HG03175 (cell line): ENCODE measurements around the gene NUP210.

Experiments
- ATAC-seq: cut with Tn5 transposase; IDR thresholded peaks from one replicate; pipeline ENCODE4 v1.9.1; 2021; ENCODE audit warnings: mild to moderate bottlenecking, moderate library complexity; ENCODE audit not compliant: unreplicated experiment

The NUP210 gene

DNA sequence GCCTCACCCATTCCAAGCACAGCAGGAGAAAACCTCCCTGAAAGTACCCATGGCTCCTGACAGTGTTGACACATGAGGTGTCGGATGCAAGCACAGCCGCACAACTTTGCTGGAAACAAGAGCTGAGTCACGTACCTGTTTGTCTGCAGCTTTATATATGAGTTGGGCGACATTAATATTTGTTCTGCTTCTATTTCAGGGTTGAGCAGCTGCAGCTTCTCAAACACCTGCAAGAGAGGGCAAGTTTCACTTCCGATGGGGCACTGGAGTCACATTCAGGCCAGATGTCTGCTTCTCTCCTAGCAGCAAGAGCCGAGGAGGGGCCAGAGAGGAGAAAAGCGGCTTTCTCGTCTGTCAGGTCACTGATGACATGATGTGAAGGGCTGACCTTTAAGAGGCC lies 88.0 kb downstream of the NUP210 start:
- ATAC-seq = peak; percentile 98

DNA sequence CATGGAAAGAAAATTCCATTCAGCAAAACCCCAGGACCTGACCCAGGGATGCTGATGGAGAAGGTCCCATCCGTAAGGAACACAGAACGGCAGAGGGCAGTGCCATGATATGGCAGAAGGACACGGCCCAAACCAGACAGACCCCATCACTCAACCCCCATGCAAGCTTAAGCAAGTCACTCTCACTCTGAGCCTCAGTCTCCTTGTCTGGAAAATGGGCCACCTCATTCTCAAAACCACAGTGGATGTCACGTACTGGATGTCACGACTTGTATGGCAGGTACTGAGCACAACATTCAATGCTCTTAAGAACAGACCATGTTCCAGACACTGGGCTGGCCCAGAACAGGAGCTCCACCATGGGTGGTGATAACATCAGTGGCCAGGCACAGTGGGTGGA lies 90.4 kb downstream of the NUP210 start:
- no peak for ATAC-seq

DNA sequence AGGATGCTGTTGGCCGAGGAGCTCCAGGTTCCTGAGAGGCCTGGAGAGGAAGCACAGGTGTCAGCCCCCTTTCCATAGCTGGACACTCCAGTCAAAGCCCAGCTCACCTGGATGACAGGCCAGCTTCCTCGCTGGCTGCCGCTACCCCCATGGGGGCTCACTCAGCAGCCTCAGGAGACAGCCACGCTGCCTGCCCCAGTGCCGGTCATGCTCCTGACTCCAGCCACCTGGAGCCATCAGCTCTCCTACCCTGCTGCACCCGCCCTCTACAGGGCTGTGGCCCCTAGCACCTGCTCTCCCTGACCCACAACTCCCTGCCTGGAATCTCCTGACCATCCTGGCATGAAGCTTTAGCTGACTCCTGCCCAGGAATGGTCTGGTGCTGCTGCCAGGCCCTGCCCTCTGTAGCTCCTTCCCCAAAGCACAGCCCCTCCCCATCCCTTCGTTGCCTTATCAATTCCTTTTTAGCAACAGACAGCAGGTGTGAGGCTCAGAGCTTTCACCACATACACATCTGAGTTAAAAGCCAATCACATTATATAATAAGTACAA lies 94.2 kb downstream of the NUP210 start:
- no peak for ATAC-seq

DNA sequence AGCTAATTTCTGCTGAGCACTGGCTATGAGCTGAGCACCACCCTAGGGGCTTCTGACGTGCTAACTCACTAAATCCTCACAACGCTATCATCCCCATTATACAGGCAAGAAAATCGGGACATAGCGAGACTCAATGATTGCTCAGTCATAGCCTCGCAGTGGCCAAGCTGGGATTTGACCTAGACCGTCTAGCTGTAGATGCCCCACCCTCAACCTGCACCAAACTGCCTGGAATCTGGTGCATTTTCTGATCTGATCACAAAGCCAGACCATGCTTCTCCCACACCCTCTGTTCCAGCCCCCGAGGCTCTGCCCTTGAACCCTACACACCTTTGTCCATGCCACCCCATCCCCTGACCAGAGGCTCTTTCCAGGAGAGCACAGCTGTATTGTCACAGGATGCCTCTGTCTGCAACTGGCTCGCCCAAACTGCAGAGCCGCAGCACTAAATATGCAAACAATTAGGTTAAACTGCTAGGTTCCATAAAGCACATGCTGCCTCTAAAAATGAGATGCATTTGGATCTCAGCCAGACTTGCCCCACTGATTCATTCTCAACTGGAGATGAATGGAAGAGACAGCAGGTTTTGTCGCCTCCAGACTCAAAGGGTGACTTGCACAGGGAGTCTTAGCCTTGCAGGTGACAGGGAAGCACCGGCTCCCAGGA lies 95.2 kb downstream of the NUP210 start:
- ATAC-seq = peak; percentile 70

DNA sequence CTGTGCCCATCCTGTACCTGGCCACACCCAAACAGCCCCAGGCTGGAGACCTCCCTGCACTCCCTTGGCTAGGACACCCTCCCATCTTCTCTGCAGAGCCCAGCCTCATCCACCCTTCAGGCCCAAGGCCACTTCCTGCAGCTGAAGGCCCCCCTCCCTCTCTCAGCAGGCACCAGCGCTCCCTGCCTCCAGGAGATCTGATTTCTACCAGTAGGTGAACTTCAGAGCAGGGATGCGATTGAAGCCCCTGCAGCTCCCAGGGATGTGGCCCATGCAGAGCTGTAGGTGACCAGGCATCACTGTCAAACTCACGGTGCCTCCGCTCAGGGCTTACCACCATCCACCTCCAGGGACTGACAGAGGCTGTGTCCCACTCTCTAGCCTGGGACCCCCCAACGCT lies 96.3 kb downstream of the NUP210 start:
- no peak for ATAC-seq

DNA sequence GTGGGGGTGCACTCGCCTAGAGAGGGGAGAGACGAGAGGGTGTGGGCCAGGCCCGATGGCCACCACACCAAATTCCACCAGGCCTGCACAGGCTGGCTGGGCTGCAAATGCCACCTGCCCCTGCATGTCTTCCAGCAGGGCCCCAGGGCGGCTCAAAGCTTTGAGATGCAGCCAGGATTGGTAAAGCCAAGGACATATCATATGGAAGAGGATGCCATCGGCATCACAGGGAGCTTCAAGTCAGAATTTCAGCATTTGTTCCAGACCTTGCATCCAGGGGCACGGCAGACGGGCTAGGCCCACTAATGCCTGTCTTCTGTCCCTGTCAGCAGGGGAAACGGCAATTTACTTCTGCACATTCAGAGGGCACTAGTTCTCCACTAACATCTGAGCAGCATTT lies 97.8 kb downstream of the NUP210 start:
- no peak for ATAC-seq

DNA sequence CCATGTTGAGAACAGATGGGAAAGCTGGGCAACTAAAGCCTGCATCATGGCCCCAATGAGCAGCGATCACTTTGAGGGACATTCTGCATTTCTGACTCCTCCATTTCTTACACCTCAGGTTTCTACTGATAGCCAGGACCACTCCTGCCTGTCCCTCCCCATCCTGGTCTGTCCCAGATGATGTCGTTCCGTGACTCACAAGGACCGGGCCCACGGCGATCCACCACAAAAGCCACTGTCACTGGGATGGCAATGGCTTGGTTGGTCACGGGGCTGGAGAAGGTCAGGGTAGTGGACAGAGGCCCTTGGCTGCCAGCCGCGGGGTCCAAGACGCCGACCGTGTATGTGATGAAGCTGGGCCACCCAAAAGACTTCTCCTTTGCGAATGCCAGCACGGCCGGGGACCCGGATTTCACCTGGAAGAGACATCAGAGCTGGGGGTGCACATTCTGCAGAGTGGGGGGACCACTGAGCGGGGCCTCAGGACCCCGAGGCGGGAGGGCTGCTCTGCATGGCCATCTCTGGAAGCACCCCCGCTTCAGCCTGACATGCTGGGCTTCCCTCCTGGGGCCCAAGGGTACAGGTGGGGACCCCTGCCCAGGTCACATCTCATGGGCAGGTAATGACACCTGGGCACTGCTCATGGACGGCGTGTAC lies 100.4 kb downstream of the NUP210 start:
- ATAC-seq = no peak

DNA sequence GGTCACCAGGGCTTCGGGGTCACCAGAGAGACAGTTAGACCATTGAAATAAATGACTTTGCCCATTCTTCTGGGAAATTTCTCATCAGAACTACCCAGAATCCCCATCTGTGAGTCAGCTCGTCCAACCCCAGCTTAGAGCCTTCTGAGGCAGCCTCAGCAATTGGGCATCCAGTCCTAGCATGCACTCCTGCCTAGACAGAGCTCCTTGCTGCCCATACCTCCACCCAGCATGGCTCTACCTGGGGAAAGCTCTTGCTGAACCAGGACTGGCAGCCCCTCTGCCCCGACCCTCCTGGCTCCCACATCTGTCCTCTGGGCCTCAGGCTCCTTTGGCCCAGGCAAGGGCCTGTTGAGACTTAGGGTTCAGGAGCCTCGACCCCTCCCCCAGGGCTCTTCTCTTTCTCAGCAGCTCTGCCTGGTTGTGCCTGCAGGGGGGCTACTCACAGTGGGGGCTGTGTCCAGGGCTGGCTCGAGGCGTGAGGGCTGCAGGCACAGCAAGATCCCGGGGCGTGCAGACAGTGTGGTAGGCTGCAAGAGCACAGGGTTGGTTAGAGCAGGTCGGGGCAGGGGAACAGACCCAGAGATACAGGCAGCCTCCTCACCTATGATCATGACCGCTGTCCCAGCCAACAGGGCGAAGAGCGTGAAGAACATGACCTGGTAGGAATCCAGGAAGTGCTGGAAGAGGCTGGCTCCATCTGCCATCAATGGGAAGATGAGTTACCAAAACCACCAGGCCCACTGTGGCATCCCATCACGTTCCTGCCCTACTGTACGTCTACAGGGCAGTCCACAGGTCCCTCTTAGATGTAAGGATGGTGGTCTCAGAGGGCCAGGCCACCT lies 101.3 kb downstream of the NUP210 start:
- ATAC-seq = no peak

DNA sequence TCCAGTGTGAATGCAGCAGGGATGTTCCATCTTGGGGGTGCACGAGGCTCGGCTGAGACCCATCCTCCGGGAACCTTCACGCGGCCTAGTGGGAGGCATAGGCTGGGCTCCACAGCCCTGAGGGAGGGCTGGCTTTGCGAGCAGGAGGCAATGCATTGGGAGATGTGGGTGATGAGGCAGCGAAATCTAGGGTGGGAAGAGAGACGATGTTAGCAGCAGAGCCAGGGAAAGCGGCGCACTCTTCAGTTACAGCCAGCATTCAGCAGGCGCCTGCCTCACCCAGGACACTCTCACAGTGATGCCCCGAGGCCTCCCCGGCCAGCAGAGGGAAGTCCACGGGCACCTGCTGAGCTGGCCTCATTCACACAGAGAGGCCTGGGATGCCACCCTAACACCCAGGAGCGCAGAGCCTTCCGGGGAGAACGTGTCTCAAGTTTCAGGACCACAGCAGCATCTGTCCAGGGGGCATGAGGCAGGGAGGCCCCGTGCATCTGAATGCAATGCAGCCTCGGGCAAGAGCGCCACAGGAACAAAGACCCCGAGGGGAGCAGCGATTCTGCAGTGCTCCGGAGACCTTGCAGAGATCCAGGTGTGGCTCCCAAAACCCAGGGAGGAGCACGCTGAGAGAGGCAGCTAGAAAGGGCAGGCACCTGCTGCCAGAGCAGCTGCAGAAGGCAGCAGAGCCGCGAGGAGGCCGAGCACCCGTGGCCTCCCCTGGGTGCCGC lies 102.4 kb downstream of the NUP210 start:
- no peak for ATAC-seq

DNA sequence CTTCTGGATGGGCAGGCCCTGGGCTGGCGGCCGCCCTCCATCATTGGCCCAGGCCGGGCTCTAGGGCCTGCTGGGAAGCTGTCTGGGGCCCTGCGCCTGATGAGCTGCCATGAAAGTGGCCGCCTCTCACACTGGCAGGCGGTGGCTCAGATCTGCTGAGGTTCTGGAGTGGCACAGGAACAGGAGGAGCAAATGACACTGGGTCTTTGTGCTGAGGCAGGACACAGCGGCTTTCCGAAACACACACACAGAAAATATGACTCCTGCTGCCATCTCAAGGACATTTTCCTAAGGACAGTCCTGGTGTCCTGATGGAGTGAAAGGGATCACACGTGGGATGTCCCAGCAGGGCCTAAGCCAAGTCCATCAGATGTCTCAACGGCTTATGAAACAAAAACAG lies 103.5 kb downstream of the NUP210 start:
- ATAC-seq = no peak

DNA sequence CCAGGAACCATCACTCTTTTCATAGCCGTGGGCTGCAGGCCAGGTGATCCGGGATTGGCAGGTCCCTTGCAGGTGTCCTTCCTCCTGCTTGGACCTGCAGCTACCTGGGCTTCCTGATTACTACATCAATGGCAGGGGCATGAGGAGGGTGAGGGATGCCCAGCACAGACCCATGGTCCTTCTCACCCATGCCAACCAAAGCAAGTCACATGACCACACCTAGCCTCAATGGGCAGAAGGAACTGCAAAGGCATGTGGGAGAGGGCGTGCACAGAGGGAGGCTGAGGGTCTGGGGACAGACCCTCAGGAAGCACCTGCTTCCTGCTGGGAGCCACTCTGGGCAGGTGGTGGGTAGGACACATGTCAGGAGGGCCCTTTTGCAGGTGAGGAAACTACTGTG lies 105.2 kb downstream of the NUP210 start:
- ATAC-seq = no peak

DNA sequence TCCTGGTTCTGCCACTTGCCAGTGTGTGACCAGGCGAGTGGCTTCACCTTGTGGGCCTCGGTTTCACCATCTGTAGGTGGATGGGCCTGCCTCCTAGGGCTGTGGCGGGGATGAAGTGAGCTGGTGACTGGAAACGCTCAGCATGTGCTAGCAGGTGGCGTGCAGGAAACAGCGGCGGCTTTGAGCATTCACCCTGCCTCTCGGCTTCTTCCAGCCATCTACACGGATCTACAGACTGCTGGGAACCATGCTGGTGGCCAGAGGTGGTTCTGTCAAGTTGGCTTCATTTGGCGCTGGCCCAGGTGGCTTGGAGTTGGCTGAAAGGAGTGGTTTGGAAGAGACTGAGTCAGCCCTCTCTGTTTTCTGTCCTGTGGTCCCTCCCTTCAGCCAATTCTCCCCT lies 106.3 kb downstream of the NUP210 start:
- no peak for ATAC-seq

DNA sequence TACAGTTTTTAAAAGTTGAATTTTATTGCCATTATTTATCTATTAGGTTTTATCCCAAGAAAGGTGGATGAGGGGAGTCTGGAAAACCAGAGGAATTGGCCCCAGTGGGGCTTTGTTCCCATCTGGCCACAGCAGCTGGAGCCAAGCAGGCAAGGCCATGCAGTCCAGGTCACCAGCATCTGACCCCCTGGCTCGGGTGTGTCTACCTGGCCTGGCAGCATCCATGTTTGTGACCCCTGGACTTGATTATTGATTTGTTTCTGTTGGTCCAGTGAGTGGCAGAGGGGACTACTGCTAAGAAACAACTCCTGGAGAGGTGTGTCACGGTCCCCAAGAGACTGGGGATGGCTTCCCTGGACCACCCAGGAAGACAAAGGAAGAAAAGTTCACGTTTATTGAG lies 111.1 kb downstream of the NUP210 start:
- ATAC-seq = no peak

DNA sequence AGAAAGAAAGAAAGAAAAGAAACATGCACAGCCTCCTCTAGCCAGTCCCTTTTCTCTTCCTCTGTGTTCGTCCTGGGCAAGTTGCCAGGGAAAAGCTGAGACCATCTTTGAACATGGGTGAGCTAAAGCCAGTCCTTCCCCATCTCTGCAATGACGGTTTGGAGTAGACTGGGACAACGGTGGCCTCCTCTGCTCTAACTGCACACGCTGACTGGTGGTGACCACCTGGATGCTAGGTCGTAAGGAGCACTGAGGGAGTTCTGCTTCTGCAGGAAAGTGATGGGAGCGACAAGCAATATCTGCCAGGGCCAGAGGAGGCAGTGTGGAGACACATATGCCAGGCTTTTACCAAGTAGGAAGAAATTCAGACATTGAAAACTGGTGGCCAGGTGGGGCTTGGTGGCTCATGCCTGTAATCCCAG lies 111.7 kb downstream of the NUP210 start:
- no peak for ATAC-seq

DNA sequence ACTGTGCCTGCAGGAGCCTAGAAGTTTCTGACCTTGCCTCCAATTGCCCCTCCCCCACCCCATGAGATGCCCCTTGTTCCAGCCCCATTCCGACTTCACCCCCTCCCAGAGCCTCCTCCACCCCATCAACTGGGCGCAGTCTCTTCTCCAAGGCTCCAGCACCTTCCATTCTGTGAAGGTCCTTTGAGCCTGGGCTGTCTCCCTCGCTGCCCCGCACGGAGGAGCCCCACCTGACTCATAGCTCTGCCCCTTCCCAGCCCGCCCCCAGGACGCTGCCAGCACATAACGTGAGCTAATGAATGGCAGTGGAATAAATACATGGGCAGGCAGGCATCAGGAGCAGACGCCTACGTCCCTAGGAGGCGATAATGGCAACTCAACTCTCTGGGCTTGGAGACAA lies 113.1 kb downstream of the NUP210 start:
- no peak for ATAC-seq

DNA sequence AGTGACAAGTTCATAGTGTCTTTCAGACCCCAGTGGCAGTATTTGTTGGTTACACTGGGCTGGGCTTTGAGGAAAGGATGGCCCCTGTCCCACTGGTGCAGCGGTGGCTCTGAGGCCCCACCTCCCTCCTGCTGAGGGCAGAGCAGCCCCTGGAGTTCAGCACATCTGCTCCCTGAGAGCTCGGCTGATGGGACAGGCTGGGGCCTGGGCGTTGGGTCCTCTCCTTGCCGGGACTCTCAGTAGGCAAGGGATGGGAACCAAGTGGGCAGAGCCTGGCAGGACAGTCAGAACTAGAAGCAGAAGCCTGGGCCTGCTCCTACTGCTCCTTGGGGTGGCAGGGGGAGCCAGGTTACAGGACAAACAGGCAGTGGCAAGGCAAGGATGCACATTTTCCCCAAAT lies 114.5 kb downstream of the NUP210 start:
- no peak for ATAC-seq

DNA sequence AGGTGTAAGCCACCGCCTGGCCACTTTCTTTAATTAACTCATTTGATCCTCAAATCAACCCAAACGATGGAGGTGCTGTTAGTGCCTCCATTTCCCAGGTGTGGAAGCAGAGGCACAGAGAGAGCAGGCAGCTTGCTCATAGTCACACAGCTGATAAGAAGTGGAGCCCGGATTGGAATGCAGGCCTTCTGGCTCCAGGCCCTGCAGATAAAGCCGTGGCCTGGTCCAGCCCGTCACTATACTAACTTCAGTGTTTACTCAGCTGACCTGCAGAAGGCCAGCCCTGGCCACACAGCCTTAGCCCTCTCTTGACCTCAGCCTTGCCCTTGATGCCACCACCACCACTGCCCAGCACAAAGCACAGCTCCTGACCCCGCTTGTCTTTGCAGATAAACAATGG lies 116.7 kb downstream of the NUP210 start:
- no peak for ATAC-seq

DNA sequence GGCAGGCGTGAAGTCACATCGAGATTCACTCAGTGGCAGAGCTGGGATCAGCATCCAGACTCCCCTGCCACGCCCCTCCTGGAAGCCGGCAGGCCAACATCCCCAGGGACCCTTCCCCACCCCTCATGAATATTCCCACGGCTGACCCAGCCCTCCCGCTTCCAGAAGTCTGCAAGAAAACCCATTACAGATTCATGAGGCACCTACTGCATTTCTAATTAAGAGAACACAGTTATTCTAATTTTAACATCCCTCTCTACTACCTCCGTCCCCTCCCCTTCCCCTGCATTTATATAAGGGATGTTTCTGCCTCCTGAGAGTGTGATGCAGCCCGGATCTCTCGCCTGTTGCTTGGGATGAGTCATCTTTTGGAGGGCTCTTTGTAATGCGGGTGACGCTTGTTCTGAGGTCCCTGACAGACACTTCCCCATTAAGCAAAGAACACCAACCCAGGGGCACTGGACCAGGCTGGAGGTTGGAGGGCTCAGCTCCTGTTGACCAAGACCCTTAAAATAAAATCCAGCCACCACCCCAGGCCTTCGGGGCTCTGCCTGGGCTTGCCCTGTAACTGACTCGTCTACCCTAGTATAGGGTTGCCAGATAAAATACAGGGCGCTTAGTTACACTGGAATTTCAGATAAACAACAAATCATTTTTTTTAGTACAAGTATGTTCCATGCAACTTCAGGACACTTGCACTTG lies 118.7 kb downstream of the NUP210 start:
- peak; percentile 52 for ATAC-seq

DNA sequence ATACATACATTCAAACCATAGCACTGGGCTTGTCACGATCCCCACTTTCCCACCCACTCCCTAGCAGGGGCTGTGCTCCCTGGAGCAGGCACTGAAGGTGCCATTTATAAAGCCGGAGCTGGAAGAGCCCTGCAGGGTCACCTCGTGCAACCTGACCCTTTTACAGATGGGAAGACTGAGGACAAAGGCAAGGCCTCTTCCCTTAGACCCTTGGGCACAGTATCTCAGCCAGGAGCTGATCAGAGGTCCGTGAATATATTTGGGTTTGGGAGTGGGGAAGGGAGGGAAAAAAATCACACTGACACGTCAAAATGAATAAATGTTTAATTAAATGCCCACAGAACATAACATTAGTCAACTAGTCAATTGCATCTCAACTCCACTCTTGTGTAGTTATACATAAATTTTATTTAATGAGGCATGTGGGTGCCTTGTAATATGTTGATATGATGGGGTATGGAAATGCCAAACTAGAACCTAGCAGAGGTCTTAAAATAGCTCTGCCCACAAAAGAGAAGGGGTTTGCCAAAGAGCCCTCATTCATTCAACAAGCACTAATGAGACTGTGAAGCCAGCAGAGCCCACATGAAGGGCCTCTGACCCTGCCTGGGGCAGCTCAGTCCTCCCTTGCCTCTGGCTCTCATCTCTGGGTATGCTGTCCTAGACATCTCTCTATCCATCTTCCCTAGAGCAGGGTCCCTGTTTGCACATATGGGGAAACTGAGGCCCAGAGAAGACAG lies 119.4 kb downstream of the NUP210 start:
- ATAC-seq = no peak
